ENCODE measurements around the gene TMEM108. TPM values are rescaled to one million over a fixed set of nuclear protein-coding genes. Genes with fewer than 3 reads are reported as not detected.

The TMEM108 gene
- total RNA-seq, 1 donor = 0.10 TPM

DNA sequence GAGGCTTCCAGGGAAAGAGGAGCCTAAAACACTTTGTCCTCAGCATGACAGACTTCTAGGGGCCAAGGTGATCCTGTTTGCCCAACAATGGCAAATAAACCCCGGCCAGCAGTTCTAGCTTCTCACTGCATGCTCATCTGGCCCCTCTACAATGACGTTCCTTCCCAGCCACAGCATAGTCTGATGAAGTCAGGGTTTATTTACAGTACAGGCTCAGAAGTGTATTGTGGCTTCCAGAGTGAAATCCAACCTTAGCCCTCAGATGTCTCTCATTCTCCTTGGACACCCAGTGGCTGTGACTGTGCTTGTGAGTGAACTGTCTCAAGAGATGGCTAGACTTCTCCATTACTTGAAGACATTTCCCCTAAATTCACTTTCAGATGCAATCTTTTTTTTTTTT is 402.5 kb downstream of the TMEM108 start:
- H3K27me3 ChIP-seq (ENCODE audit: insufficient read depth, low read length) = no peaks in the 10 kb centered on the region
- H3K9me3 ChIP-seq (ENCODE audit: low read depth, low read length) = no peaks in the 10 kb centered on the region
- H3K4me1 ChIP-seq (ENCODE audit: insufficient read depth, low read length) = peaks cover 17% of the 10 kb centered on the region
- H3K4me3 ChIP-seq (ENCODE audit: low read length) = no peak overlapping the region

DNA sequence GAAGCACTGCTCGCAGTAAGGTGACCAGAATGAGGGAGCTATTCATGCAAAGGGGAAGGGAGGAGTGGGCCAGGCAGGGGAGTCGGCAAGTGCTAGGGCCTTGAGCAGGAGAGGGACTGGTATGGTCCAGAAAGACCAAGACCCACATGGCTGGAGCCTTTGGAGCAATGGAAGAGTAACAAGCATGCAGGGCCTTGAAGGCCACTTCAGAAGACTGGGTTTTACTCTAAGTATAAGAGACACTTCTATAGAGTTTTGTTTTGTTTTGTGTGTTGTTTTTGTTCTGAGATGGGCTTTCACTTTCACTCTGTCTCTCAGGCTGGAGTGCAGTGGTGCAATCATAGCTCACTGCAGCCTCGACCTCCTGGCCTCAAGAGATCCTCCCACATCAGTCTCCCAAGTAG is 403.7 kb downstream of the TMEM108 start:
- no peaks in the 10 kb centered on the region for H3K9me3 ChIP-seq (ENCODE audit: low read depth, low read length)
- no peaks in the 10 kb centered on the region for H3K27me3 ChIP-seq (ENCODE audit: insufficient read depth, low read length)
- H3K4me1 ChIP-seq (ENCODE audit: insufficient read depth, low read length) = peaks cover 17% of the 10 kb centered on the region
- peak overlapping the region; percentile 10 for H3K4me3 ChIP-seq (ENCODE audit: low read length)

DNA sequence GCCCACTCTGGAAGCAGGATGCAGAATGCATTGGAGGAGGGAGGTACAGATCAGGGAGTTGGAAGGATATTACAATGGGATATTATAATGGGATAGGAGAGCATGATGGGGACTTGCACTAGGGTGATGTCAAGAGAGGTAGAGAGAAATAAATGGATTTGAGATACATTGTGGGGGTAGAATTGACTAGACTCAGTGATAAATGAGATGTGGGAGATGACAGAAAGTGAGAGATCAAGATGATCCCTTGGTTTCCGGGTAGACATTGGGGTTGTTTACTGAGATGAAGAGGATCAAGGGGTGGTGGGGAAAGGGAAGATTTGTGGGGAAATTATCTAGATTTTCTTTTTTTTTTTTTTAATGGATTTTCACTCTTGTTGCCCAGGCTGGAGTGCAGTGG is 404.3 kb downstream of the TMEM108 start:
- no peaks in the 10 kb centered on the region for H3K9me3 ChIP-seq (ENCODE audit: low read depth, low read length)
- no peaks in the 10 kb centered on the region for H3K27me3 ChIP-seq (ENCODE audit: insufficient read depth, low read length)
- H3K4me3 ChIP-seq (ENCODE audit: low read length) = no peak overlapping the region
- H3K4me1 ChIP-seq (ENCODE audit: insufficient read depth, low read length) = peaks cover 21% of the 10 kb centered on the region

DNA sequence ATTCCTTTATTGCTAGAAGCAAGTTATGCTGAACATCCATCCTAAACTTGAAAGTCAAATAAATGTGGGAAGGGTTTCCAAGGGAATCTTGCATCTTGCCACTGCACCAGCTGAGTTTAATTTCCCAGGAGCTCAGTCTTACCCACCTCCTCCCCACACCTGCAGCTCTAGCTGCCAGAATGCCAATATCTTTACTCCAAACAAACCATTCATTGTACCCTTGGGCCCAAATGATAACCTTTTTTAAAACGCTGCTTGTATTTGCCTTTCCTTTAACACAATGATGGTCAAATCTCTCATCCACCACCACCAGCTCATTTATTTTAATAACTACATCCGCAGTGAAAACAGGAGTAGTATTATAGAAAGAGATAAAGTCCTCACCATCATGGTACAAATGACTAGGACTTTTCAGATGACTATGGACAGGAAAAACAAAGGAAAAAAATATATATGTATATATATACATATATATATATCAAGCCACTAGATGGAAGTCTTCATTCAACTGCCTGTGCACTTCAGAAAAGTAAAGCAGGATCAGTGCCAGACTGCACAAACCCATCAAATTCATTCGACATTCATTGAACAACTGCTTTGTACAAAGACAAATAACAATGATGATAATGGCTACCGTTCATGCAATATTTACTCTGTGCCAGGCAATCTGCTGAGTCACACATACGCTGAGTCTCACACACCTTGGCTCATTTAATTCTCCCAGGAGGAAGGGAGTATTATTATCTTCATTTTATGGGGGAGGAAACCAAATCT is 405.6 kb downstream of the TMEM108 start:
- peaks cover 34% of the 10 kb centered on the region for H3K4me1 ChIP-seq (ENCODE audit: insufficient read depth, low read length)
- no peaks in the 10 kb centered on the region for H3K9me3 ChIP-seq (ENCODE audit: low read depth, low read length)
- no peaks in the 10 kb centered on the region for H3K27me3 ChIP-seq (ENCODE audit: insufficient read depth, low read length)
- H3K4me3 ChIP-seq (ENCODE audit: low read length) = no peak overlapping the region

DNA sequence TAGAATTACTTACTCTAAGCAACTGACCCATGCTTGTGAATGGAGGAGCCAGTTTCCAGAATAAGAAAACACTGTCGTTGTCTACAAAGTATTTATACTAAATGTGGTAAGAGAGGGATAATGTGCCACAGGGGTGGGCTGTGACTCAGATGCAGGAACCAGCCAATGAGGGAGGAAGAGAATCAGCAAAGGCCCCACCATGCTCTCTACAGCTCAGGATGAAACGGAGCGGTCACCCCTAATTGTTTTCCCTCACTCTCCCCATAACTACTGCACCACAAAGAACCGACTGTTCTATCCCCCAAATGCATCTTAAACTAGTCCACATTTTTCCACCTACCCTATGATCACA is 406.2 kb downstream of the TMEM108 start:
- Histone ChIP-seq H3K9me3 (ENCODE audit: low read depth, low read length) (no peaks in the 10 kb centered on the region), H3K4me3 (ENCODE audit: low read length) (no peak overlapping the region), H3K27me3 (ENCODE audit: insufficient read depth, low read length) (no peaks in the 10 kb centered on the region), H3K4me1 (ENCODE audit: insufficient read depth, low read length) (peaks cover 38% of the 10 kb centered on the region)

DNA sequence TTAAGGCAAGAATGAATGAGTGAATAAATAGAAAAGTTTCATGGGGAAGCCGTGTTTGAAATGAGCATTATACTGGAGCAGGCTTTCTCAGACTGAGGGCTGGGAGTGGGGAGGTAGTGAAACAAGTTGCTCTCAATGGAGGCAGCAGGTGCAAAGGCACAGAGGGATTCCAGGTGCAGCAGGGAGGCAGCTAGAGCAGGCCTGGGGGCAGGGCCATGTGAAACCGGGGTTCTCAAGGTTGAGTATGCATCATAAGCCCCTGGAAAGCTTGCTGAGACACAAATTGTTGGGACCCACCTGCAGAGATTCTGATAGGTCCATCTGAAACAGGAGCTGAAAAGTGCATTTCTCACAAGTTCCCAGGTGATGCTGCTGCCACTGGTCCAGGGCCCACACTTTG is 406.9 kb downstream of the TMEM108 start:
- Histone ChIP-seq H3K4me3 (ENCODE audit: low read length) (no peak overlapping the region), H3K27me3 (ENCODE audit: insufficient read depth, low read length) (no peaks in the 10 kb centered on the region), H3K4me1 (ENCODE audit: insufficient read depth, low read length) (peaks cover 40% of the 10 kb centered on the region), H3K9me3 (ENCODE audit: low read depth, low read length) (no peaks in the 10 kb centered on the region)

Data from mononuclear cell (primary cell).